ENCODE results near the gene BRAF.

DNA sequence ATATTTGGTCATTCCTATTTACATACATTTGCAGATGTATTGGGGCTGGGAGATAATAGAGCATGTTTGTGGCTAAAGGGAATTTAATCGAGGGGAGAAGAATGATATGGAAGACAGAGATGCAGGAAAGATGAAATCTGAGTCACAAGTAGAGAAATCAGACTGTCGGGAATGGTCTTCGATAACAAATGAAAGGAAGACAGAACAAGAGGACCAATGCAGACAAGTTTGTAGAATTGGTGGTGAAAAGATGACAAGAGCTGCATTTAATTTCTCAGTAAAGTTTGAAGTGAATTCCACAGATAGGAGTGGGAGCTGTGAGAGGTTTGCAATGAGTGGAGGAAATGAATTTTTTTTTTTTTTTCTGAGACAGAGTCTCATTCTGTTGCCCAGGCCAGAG, 60.0 kb downstream of the BRAF start:
- TF ChIP-seq, protein P1, sequence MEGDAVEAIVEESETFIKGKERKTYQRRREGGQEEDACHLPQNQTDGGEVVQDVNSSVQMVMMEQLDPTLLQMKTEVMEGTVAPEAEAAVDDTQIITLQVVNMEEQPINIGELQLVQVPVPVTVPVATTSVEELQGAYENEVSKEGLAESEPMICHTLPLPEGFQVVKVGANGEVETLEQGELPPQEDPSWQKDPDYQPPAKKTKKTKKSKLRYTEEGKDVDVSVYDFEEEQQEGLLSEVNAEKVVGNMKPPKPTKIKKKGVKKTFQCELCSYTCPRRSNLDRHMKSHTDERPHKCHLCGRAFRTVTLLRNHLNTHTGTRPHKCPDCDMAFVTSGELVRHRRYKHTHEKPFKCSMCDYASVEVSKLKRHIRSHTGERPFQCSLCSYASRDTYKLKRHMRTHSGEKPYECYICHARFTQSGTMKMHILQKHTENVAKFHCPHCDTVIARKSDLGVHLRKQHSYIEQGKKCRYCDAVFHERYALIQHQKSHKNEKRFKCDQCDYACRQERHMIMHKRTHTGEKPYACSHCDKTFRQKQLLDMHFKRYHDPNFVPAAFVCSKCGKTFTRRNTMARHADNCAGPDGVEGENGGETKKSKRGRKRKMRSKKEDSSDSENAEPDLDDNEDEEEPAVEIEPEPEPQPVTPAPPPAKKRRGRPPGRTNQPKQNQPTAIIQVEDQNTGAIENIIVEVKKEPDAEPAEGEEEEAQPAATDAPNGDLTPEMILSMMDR (tag by site-specific recombination; IDR thresholded peaks at IDR 0.05), result no peak
- TF ChIP-seq ZNF146 (tag by site-specific recombination; IDR thresholded peaks at IDR 0.05), result no peak
- TF ChIP-seq KLF7 (tag by site-specific recombination; IDR thresholded peaks at IDR 0.05; ENCODE audit: borderline replicate concordance), result no peak
- TF ChIP-seq ZSCAN5A (tag by site-specific recombination; IDR thresholded peaks at IDR 0.05), result no peak
- TF ChIP-seq, protein P2, sequence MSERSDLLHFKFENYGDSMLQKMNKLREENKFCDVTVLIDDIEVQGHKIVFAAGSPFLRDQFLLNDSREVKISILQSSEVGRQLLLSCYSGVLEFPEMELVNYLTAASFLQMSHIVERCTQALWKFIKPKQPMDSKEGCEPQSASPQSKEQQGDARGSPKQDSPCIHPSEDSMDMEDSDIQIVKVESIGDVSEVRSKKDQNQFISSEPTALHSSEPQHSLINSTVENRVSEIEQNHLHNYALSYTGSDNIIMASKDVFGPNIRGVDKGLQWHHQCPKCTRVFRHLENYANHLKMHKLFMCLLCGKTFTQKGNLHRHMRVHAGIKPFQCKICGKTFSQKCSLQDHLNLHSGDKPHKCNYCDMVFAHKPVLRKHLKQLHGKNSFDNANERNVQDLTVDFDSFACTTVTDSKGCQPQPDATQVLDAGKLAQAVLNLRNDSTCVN (tag by site-specific recombination; optimal IDR thresholded peaks at IDR 0.05), result no peak
- TF ChIP-seq, protein P3, sequence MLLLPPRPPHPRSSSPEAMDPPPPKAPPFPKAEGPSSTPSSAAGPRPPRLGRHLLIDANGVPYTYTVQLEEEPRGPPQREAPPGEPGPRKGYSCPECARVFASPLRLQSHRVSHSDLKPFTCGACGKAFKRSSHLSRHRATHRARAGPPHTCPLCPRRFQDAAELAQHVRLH (tag by site-specific recombination; IDR thresholded peaks at IDR 0.05), result no peak
- no peak for TF ChIP-seq PRDM10 (tag by site-specific recombination; IDR thresholded peaks at IDR 0.05)
- no peak for TF ChIP-seq ZNF24 (tag by site-specific recombination; IDR thresholded peaks at IDR 0.05)
- TF ChIP-seq MYNN (tag by site-specific recombination; IDR thresholded peaks at IDR 0.05; ENCODE audit: borderline replicate concordance), result no peak
- no peak for TF ChIP-seq ZNF157 (tag by site-specific recombination; IDR thresholded peaks at IDR 0.05)
- TF ChIP-seq, protein P4, sequence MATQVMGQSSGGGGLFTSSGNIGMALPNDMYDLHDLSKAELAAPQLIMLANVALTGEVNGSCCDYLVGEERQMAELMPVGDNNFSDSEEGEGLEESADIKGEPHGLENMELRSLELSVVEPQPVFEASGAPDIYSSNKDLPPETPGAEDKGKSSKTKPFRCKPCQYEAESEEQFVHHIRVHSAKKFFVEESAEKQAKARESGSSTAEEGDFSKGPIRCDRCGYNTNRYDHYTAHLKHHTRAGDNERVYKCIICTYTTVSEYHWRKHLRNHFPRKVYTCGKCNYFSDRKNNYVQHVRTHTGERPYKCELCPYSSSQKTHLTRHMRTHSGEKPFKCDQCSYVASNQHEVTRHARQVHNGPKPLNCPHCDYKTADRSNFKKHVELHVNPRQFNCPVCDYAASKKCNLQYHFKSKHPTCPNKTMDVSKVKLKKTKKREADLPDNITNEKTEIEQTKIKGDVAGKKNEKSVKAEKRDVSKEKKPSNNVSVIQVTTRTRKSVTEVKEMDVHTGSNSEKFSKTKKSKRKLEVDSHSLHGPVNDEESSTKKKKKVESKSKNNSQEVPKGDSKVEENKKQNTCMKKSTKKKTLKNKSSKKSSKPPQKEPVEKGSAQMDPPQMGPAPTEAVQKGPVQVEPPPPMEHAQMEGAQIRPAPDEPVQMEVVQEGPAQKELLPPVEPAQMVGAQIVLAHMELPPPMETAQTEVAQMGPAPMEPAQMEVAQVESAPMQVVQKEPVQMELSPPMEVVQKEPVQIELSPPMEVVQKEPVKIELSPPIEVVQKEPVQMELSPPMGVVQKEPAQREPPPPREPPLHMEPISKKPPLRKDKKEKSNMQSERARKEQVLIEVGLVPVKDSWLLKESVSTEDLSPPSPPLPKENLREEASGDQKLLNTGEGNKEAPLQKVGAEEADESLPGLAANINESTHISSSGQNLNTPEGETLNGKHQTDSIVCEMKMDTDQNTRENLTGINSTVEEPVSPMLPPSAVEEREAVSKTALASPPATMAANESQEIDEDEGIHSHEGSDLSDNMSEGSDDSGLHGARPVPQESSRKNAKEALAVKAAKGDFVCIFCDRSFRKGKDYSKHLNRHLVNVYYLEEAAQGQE (tag by site-specific recombination; IDR thresholded peaks at IDR 0.05), result no peak
- no peak for TF ChIP-seq HOXA7 (CRISPR knock-in tag; IDR thresholded peaks at IDR 0.05; ENCODE audit: borderline replicate concordance)
- no peak for TF ChIP-seq KLF16 (tag by site-specific recombination; IDR thresholded peaks at IDR 0.05)
- TF ChIP-seq, protein P5, sequence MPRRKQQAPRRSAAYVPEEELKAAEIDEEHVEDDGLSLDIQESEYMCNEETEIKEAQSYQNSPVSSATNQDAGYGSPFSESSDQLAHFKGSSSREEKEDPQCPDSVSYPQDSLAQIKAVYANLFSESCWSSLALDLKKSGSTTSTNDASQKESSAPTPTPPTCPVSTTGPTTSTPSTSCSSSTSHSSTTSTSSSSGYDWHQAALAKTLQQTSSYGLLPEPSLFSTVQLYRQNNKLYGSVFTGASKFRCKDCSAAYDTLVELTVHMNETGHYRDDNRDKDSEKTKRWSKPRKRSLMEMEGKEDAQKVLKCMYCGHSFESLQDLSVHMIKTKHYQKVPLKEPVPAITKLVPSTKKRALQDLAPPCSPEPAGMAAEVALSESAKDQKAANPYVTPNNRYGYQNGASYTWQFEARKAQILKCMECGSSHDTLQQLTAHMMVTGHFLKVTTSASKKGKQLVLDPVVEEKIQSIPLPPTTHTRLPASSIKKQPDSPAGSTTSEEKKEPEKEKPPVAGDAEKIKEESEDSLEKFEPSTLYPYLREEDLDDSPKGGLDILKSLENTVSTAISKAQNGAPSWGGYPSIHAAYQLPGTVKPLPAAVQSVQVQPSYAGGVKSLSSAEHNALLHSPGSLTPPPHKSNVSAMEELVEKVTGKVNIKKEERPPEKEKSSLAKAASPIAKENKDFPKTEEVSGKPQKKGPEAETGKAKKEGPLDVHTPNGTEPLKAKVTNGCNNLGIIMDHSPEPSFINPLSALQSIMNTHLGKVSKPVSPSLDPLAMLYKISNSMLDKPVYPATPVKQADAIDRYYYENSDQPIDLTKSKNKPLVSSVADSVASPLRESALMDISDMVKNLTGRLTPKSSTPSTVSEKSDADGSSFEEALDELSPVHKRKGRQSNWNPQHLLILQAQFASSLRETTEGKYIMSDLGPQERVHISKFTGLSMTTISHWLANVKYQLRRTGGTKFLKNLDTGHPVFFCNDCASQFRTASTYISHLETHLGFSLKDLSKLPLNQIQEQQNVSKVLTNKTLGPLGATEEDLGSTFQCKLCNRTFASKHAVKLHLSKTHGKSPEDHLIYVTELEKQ (tag by site-specific recombination; IDR thresholded peaks at IDR 0.05; ENCODE audit: borderline replicate concordance), result no peak

All from HEK293 (cell line).